GM03348 (cell line): ENCODE measurements around the gene SH3RF3.
"Not testable (repeated sequence)": the region's sequence is repeated elsewhere in the genome, so short reads cannot be mapped to it uniquely, and the experiment has no call there.

Source experiments
- DNase-seq: peaks from one replicate; pipeline ENCODE4 v3.0.0; 2012; ENCODE audit warnings: low spot score

SH3RF3 gene

GRCh38 chr2:109159096-109159495, 30.1 kb downstream of the SH3RF3 start:
- no peak for DNase-seq

GRCh38 chr2:109160714-109161440, 31.9 kb downstream of the SH3RF3 start:
- no peak for DNase-seq

GRCh38 chr2:109162367-109162766, 33.4 kb downstream of the SH3RF3 start:
- DNase-seq, result not testable (repeated sequence)

- DNase-seq, result no peak
Measured at GRCh38 chr2:109162999-109163398, 34.0 kb downstream of the SH3RF3 start.

GRCh38 chr2:109164311-109164710, 35.3 kb downstream of the SH3RF3 start:
- no peak for DNase-seq

GRCh38 chr2:109164739-109165221, 35.8 kb downstream of the SH3RF3 start:
- DNase-seq, result peak; percentile 53

GRCh38 chr2:109166811-109167210, 37.8 kb downstream of the SH3RF3 start:
- DNase-seq, result peak; percentile 65

- DNase-seq, result no peak
Measured at GRCh38 chr2:109168086-109168485, 39.1 kb downstream of the SH3RF3 start.

GRCh38 chr2:109168716-109169115, 39.7 kb downstream of the SH3RF3 start:
- DNase-seq, result no peak

- no peak for DNase-seq
Measured at GRCh38 chr2:109170645-109171044, 41.6 kb downstream of the SH3RF3 start.

GRCh38 chr2:109171444-109172334, 42.7 kb downstream of the SH3RF3 start:
- peak; percentile 86 for DNase-seq

- no peak for DNase-seq
Measured at GRCh38 chr2:109172556-109173105, 43.6 kb downstream of the SH3RF3 start.

- DNase-seq, result peak; percentile 87
Measured at GRCh38 chr2:109173311-109174171, 44.5 kb downstream of the SH3RF3 start.

- DNase-seq, result peak; percentile 36
Measured at GRCh38 chr2:109174214-109174613, 45.2 kb downstream of the SH3RF3 start.

GRCh38 chr2:109174626-109175349, 45.8 kb downstream of the SH3RF3 start:
- no peak for DNase-seq

GRCh38 chr2:109175350-109175678, 46.3 kb downstream of the SH3RF3 start:
- no peak for DNase-seq

GRCh38 chr2:109176928-109177327, 47.9 kb downstream of the SH3RF3 start:
- no peak for DNase-seq

- DNase-seq, result no peak
Measured at GRCh38 chr2:109177635-109178034, 48.6 kb downstream of the SH3RF3 start.

GRCh38 chr2:109178968-109179367, 50.0 kb downstream of the SH3RF3 start:
- no peak for DNase-seq

- DNase-seq, result no peak
Measured at GRCh38 chr2:109180786-109181185, 51.8 kb downstream of the SH3RF3 start.

GRCh38 chr2:109182426-109182825, 53.4 kb downstream of the SH3RF3 start:
- no peak for DNase-seq
